Ishikawa (cell line): ENCODE data around the gene RGS4.

Experiments used
- CEBPB ChIP-seq: IDR thresholded peaks from 2 replicates; pipeline ENCODE4 v1.6.1; 2012
- CREB1 ChIP-seq: IDR thresholded peaks from 2 replicates; pipeline ENCODE4 v1.6.1; 2012; ENCODE audit warnings: low read depth
- EGR1 ChIP-seq: IDR thresholded peaks from 2 replicates; pipeline ENCODE4 v1.6.1; 2012
- EP300 ChIP-seq: IDR thresholded peaks from 2 replicates; pipeline ENCODE4 v1.6.1; 2012; ENCODE audit warnings: borderline replicate concordance
- FOXM1 ChIP-seq: IDR thresholded peaks from 2 replicates; pipeline ENCODE4 v1.6.1; 2012; ENCODE audit warnings: low read depth, borderline replicate concordance
- NFIC ChIP-seq: IDR thresholded peaks from 2 replicates; pipeline ENCODE4 v1.6.1; 2012
- RAD21 ChIP-seq: IDR thresholded peaks from 2 replicates; pipeline ENCODE4 v1.6.1; 2012; ENCODE audit warnings: low read depth
- TAF1 ChIP-seq: IDR thresholded peaks from 2 replicates; pipeline ENCODE4 v1.6.1; 2012; ENCODE audit warnings: low read depth, mild to moderate bottlenecking
- TCF12 ChIP-seq: IDR thresholded peaks from 2 replicates; pipeline ENCODE4 v1.6.1; 2012; ENCODE audit warnings: low read depth
- TEAD4 ChIP-seq: IDR thresholded peaks from 2 replicates; pipeline ENCODE4 v1.6.1; 2012
- YY1 ChIP-seq: IDR thresholded peaks from 2 replicates; pipeline ENCODE4 v1.6.1; 2012; ENCODE audit warnings: low read depth
- TF ChIP-seq, protein P1 (sequence below): IDR thresholded peaks from 2 replicates; pipeline ENCODE4 v1.6.1; 2012
- TF ChIP-seq, protein P2 (sequence below): IDR thresholded peaks from 2 replicates; pipeline ENCODE4 v1.6.1; 2012; ENCODE audit warnings: low read depth, mild to moderate bottlenecking

GRCh38 chr1:163076446-163076845, 7.3 kb downstream of the RGS4 start:
- TF ChIP-seq, protein P1, sequence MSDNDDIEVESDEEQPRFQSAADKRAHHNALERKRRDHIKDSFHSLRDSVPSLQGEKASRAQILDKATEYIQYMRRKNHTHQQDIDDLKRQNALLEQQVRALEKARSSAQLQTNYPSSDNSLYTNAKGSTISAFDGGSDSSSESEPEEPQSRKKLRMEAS, result no peak
- no peak for TF ChIP-seq EP300
- no peak for TF ChIP-seq CEBPB
- TF ChIP-seq, protein P2, sequence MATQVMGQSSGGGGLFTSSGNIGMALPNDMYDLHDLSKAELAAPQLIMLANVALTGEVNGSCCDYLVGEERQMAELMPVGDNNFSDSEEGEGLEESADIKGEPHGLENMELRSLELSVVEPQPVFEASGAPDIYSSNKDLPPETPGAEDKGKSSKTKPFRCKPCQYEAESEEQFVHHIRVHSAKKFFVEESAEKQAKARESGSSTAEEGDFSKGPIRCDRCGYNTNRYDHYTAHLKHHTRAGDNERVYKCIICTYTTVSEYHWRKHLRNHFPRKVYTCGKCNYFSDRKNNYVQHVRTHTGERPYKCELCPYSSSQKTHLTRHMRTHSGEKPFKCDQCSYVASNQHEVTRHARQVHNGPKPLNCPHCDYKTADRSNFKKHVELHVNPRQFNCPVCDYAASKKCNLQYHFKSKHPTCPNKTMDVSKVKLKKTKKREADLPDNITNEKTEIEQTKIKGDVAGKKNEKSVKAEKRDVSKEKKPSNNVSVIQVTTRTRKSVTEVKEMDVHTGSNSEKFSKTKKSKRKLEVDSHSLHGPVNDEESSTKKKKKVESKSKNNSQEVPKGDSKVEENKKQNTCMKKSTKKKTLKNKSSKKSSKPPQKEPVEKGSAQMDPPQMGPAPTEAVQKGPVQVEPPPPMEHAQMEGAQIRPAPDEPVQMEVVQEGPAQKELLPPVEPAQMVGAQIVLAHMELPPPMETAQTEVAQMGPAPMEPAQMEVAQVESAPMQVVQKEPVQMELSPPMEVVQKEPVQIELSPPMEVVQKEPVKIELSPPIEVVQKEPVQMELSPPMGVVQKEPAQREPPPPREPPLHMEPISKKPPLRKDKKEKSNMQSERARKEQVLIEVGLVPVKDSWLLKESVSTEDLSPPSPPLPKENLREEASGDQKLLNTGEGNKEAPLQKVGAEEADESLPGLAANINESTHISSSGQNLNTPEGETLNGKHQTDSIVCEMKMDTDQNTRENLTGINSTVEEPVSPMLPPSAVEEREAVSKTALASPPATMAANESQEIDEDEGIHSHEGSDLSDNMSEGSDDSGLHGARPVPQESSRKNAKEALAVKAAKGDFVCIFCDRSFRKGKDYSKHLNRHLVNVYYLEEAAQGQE, result no peak
- TF ChIP-seq RAD21, result no peak
- TF ChIP-seq FOXM1, result no peak
- no peak for TF ChIP-seq NFIC
- no peak for TF ChIP-seq TAF1
- no peak for TF ChIP-seq YY1
- TF ChIP-seq TEAD4, result no peak
- no peak for TF ChIP-seq TCF12
- no peak for TF ChIP-seq EGR1
- TF ChIP-seq CREB1, result no peak
